Left hindlimb (tissue), 1 donor: ENCODE data around the gene ZCCHC7.
"Not testable (repeated sequence)": the region's sequence is repeated elsewhere in the genome, so short reads cannot be mapped to it uniquely, and the experiment has no call there.

Experiments used
- DNase-seq: peaks from one replicate; pipeline ENCODE4 v3.0.0-alpha.2; 2018

Gene ZCCHC7

GRCh38 chr9:37119907-37120842 is at the start of gene ZCCHC7:
ZCCHC7 (plus strand) TSS chr9:37120574.
- peak; percentile 97 for DNase-seq

- not testable (repeated sequence) for DNase-seq
These were observed 45.6 kb upstream of the ZCCHC7 start for GRCh38 chr9:37074790-37075189.

DNA sequence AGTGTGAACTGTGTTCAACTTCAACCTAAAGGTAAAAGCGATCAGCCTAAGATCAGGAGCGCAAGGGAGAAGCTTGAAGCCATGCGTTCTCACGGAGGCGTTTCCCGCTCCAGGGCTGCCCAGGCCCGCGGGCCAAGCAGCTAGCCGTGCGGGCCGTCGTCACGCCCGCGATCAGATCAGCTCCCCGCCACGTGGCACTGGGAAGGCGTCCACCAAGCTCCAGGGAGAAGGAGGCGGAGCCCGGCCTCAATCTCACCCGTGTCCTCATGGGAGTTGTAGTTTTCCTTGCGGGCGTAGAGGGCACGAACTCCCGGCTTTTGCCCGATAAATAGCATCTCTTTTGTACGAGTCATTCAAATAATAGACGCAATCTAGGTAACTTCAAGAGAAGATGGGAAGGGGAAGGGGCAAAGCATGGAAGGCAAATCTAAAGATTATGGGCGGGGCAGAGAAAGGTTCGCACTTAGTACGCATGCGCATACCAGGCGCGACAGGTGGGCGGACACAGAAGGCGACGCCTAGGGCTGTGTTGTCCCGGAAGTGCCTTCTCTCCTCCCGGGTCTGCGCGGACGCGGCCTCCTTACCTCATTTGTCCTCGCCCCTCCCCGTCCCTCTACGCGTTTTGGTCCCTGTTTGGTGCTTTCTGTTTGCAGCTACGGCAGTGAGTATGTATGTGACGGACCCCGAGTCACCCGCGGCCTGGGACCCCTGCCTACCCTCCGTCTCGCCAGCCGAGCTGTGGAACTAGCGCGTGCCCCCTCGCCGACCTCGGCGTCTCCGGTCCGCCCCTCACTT is 40.8 kb upstream of the ZCCHC7 start:
- DNase-seq, result peak; percentile 93

DNA sequence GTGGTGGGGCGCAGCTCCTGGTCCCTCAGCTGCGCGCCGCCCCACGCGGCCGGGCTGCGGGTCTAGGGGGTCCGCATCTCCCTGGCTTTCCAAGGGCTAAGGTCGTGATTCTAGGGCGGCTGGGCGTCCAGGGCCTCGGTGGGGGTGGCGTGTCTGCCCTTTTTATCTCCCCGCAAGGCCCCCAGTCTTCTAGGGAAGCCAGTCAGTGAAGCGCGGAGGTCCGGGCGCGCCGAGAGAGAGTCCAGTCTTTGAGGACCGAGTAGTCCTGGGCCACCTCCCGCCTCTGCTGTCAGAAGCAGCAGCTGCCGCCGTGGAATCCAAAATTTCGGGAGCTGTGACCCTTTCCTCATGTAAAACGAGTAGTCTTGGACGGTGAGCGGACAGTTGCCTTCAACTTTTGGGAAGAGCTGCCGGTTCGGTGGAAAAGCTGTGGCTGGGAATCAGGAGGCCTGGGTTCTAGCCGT is 40.2 kb upstream of the ZCCHC7 start:
- DNase-seq, result not testable (repeated sequence)

- not testable (repeated sequence) for DNase-seq
These were observed 38.9 kb upstream of the ZCCHC7 start for GRCh38 chr9:37081507-37081906.

DNA sequence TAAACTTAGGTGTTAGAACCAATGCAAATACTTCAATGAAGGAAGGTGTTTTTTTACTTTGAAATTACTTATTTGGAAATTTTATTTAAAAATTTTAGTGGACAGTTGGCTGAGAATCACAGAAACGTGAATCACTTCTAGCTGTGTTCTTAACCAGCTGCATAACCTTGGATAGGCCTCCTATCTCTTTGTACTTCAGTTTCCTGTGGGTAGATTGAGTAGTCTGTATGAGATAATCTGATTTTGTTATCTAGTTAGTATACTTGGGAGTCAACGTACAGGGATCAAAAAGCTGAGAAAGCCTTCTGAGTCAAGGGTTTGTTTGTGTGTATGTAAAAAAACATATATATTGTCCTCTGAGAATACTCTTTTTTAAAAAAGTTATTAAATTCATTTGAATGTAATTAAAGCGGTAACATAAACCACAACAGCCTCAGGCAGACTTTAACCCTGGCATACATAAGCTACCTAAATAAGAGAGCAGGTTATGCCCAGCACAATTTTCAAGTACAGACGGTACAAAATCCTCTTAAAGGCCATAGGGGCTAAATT is 38.1 kb upstream of the ZCCHC7 start:
- DNase-seq, result no peak

- no peak for DNase-seq
These were observed 36.7 kb upstream of the ZCCHC7 start for GRCh38 chr9:37083654-37084053.

DNA sequence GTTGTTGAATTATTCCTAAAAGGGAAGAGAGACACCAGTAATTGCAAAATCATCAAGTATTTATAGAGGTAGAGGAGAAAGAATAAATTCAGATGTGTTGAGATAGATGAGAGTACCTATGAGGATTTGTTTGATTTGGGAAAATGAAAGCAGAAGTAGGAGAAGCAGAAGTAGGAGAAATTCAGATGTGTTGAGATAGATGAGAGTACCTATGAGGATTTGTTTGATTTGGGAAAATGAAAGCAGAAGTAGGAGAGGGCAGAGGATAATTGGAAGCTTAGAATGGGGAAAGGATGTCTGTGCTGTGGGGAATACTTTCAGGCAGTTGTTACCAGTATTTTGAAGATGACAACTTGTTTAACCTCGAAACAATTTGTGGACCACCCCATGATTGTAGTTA is 35.1 kb upstream of the ZCCHC7 start:
- DNase-seq, result no peak

DNA sequence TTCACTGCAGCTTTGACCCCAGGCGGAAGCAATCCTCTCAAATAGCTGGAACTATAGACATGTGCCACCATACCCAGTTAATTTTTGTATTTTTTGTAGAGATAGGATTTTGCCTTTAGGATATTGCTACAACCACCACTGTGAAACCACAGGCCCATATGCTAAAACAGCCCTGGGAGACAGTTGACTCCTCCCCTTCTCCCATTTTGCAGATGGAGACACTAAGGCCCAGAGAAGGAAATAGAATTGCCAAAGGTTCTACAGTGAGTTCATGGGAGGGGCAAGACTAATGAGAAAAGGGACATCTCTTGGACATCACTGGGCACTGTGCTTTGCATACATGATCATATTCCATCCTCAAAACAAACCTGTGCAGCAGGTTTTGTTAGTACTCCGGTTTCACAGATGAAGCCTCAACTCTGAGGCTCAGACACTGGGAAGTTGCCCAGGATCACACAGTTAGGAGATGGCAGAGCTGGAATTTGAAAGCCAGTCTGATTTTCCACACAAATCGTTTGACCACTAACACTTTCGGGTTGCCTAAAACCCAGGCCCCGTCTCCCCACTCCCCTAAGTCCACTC is 27.6 kb upstream of the ZCCHC7 start:
- not testable (repeated sequence) for DNase-seq

DNA sequence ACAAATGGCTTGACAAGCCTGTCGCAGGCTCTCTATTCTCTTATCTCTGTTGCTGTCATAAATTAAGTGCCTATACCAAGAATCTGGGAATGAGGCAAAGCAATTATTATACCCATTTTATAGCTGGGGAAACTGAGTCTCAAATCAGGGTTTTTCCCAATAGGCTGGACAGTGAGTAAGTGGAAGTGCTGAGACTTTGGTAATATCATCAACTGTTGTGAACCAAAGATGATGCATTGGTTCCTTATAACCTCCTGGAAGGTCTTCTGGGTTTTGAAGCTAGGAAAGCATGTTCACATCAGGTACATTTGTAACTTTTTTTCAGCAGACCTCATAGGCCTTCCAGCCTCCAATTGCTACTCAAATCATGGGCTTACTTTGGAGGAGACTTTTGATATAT is 25.6 kb upstream of the ZCCHC7 start:
- no peak for DNase-seq

- no peak for DNase-seq
These were observed 23.7 kb upstream of the ZCCHC7 start for GRCh38 chr9:37096628-37097027.

- DNase-seq, result no peak
These were observed 23.1 kb upstream of the ZCCHC7 start for GRCh38 chr9:37097294-37097693.

DNA sequence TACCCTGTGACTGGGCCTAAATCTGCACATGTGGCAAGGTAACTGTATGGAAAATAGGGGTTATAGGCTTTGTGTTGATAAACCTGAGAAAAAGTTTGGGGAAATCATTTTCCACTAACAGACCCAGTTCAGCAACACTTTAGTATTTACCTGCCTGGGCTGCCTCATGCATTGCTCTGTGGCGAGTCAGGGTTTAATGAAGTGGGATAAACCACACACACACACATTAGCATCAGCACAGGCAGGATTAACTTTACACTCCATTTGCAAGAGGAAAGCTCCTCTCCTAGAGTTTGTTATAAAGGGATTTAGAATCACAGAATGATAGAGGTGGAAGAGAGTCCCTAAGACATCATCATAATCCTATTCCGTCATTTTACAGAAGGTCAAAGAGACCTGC is 20.0 kb upstream of the ZCCHC7 start:
- no peak for DNase-seq

- DNase-seq, result no peak
These were observed 19.6 kb upstream of the ZCCHC7 start for GRCh38 chr9:37100741-37101140.

GRCh38 chr9:37102486-37102885 is 17.9 kb upstream of the ZCCHC7 start:
- no peak for DNase-seq

DNA sequence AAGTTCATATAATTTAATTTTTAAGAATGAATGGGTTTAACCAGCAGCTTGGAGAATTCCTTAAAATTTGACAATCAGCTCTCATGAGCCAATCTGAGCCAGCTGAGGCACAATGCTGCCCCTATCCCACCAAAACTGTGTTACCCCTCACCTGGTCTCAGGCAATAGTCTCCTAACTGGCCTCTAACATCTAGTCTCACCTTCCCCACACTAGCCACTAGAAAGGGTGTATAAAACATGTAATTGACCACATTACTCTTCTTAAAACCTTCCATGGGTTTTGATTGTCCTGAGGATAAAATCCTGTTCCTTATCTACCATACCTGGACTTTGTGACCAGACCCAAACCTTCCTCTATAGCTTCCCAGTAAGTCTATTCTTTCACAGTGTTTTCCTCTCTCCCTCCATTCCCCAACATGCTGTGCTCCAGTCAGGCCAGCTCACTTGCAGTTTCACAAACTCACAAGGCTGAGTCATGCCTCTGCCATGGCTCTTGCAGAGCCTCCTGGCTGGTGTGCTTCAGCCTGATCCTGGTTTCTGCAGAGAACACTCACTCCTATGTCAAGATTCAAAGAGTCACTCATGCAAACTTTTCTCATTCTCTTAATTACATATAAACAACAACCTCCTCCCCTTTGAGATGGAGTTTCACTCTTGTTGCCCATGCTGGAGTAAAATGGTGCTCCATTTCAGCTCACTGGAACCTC is 16.0 kb upstream of the ZCCHC7 start:
- no peak for DNase-seq

DNA sequence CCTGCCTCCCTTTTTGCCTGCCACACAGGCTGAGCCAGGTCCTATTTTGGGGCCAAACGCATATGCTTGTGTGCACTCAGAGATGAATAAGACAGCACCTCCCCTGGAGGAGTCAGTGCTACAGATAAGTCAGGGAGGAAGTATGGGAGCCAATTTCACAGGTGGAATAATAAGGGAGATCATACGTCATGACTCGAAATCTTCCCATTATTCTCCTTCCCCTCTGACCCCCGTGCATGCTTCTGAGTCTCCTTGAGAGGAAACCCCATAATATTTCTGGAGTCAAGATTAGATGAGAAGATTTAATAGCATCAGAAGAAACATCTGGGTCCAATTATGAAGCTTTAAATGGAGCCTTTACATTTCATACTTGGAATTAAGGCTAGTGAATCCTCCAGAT is 15.1 kb upstream of the ZCCHC7 start:
- no peak for DNase-seq

GRCh38 chr9:37107701-37108100 is 12.7 kb upstream of the ZCCHC7 start:
- DNase-seq, result no peak

DNA sequence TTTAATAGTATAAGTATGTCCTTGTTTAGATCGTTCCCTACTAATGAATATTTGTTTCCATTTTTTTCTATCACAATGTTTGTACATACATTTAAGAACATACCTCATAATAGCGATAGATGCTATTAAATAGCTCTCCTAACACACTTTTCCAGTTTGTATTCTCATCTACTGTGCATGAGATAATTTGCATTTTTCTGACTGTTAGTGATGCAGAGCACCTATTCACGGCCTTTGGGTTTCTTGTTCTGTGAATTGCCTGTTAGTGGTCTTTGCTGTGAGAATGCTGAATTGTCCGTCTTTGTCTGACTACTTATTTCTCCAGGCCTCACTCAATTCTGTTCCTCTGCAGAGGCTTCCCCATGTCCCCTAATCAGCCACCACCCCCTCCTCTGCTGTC is 5.9 kb upstream of the ZCCHC7 start:
- not testable (repeated sequence) for DNase-seq

DNA sequence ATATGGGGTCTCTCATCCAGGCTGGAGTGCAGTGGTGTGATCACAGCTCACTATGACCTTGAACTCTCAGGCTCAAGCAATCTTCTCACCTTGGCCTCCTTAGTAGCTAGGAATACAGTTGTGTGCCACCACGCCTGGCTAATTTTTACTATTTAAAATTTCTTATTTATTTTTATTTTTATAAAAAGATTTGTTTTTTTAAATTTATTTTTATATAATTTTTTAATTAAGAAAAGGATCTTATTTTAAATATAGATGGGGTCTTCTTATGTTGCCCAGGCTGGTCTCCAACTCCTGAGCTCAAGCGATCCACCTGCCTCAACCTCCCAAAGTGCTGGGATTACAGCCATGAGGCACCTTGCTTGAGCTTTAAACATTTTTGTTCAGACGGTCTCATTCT is 2.4 kb upstream of the ZCCHC7 start:
- DNase-seq, result no peak

GRCh38 chr9:37119360-37119759 is 1.0 kb upstream of the ZCCHC7 start:
- no peak for DNase-seq

GRCh38 chr9:37120843-37121335 is 515 bp downstream of the ZCCHC7 start:
- not testable (repeated sequence) for DNase-seq
